Ascending aorta (tissue), 2 donors: ENCODE measurements around the gene TMEM175. TPM values are rescaled to one million over a fixed set of nuclear protein-coding genes. Genes with fewer than 3 reads are reported as not detected.

Experiments used
- DNase-seq, 2 donors: peaks; one replicate each; pipeline ENCODE4 v3.0.0-alpha.2; 2019; ENCODE audit warnings: low spot score in 2 of 2
- H3K27ac ChIP-seq, 2 donors: fragments of 200-600 bp; sonication (generic); one replicate each; pipeline ENCODE4 v1.5.1; 2016 to 2017; ENCODE audit warnings: mild to moderate bottlenecking in 1 of 2
- H3K27me3 ChIP-seq: fragments of 200-600 bp; sonication (generic); one replicate; pipeline ENCODE4 v1.5.1; 2017
- H3K36me3 ChIP-seq, 2 donors: fragments of 200-600 bp; sonication (generic); one replicate each; pipeline ENCODE4 v1.5.1; 2016
- H3K4me1 ChIP-seq, 2 donors: fragments of 200-600 bp; sonication (generic); one replicate each; pipeline ENCODE4 v1.5.1; 2016 to 2017; ENCODE audit warnings: mild to moderate bottlenecking in 1 of 2
- H3K4me3 ChIP-seq, 2 donors: fragments of 200-600 bp; sonication (generic); one replicate each; pipeline ENCODE4 v1.5.1; 2016 to 2017; ENCODE audit warnings: mild to moderate bottlenecking in 1 of 2
- H3K9me3 ChIP-seq, 2 donors: fragments of 200-600 bp; sonication (generic); one replicate each; pipeline ENCODE4 v1.5.1; 2016
- intact Hi-C: fragments of 100-400 bp; cut with DNase I; formaldehyde crosslinking; loops from one replicate; pipeline ENCODE4 v1.15.1; 2023
- total RNA-seq: library from RNA; depleted of rRNA; stranded (reverse); fragments of >200 nt; gene quantifications from one replicate; pipeline ENCODE4 v1.1.0, GENCODE V29; 2016
- TF ChIP-seq, protein P1 (sequence below), 3 experiments: fragments of 200-600 bp in 2 of 3; fragments of 450-650 bp in 1 of 3; sonication (generic) in 2 of 3; IDR thresholded peaks; one replicate each; pipeline ENCODE4 v1.5.1; 2016 to 2019; ENCODE audit warnings: antibody characterized with exemption in 3 of 3, mild to moderate bottlenecking in 1 of 3, moderate library complexity in 1 of 3

TMEM175 gene
- total RNA-seq, 1 donor from 2014 or later: 41.2 TPM

DNA sequence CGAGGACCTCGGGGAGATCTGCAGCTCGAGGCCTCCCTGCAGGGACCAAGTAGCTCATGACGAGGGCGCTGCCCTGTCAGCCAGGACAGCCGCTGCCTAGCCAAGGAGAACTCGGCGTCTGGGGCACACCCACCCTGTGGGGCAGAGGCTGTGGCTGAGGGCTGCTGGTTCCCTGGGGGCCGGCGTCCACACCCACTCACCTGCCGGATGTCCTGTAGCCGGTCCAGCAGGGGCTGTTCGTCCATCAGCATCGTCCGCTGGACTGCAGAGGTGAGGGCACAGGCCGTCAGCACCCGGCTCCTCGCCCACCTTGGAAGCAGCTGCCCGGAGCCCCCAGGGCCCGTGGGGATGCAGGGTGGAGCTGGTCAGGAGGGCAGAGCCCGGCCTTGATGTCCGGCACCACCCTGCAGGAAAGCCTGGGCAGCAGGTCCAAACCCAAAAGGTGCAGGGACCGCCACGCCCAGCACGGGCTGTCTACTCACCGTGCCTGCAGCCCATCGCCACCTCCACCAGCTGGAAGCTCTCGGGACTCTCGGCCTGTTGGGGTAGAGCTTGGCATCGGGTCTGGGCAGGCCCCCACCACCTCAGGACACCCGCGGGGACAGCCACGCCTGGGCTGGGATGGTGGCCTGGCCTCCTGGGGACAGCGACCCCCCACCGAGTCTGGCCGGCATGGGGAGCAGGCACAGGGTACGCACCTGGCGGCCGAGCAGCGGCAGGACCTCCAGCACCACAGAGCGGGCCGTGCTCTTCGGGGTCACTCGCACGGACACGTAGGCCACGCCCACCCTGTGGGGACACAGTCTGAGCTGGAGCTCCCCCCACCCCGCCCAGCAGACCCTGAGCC is 34.2 kb downstream of the TMEM175 start:
- intact Hi-C loops: no loop called here
- H3K36me3 ChIP-seq: peaks cover 22 to 44% of the 10 kb centered on the region in 2 donors
- DNase-seq: no peak

DNA sequence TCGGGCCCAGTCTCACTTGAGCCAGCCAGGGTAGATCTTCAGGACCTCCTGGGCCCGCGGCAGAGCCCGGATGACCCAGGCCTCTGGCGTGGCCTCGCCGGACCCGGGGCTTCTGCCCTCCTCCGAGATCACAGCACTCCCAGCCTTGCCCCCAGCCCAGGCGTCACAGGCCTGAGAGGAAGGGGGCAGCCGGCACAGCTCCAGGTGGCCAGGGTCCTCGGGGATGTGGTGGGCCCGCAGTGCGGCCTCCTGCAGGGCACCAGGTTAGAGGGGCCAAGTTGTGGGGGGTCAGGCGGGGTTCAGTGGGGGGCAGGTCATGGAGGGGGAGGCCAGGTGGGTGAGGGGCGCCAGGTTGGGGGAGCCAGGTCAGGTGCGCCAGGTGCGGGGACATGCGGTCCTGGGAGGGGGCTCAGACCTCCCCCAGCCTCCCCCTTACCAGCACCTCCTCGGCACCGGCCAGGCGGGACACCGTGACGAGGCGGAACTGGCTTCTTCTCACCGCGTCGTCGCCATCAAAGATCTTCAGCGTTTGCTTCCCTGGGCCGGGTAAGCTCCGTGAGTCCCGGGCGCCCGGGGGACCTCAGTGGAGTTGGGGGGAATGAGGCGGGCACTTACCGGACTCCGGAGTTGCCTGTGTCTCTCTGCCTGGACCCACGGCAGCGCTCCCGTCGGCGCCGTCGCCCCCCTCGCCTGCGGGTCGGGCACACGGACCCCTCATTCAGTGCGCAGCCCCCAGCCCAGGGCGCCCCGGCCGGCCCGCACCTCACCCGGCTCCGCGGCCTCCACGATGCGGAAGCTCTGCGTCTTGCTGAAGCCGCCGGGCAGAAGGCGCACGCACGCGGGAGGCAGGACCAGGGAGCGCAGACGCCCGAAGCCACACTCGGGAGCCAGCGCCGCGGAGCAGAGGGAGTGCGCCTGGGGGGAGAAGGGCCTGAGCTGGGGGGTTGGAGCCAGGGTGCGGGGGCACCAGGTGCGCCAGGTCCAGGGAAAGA is 35.1 kb downstream of the TMEM175 start:
- peaks cover 14 to 35% of the 10 kb centered on the region in 2 donors for H3K36me3 ChIP-seq
- TF ChIP-seq, protein P1, sequence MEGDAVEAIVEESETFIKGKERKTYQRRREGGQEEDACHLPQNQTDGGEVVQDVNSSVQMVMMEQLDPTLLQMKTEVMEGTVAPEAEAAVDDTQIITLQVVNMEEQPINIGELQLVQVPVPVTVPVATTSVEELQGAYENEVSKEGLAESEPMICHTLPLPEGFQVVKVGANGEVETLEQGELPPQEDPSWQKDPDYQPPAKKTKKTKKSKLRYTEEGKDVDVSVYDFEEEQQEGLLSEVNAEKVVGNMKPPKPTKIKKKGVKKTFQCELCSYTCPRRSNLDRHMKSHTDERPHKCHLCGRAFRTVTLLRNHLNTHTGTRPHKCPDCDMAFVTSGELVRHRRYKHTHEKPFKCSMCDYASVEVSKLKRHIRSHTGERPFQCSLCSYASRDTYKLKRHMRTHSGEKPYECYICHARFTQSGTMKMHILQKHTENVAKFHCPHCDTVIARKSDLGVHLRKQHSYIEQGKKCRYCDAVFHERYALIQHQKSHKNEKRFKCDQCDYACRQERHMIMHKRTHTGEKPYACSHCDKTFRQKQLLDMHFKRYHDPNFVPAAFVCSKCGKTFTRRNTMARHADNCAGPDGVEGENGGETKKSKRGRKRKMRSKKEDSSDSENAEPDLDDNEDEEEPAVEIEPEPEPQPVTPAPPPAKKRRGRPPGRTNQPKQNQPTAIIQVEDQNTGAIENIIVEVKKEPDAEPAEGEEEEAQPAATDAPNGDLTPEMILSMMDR (IDR thresholded peaks at IDR 0.05): no peak

More for the DNA sequence above, 34.2 kb downstream of the TMEM175 start:
- Histone ChIP-seq H3K9me3 (no peaks in the 10 kb centered on the region), H3K27ac (no peak overlapping the region), H3K4me1 (peaks cover 0 to under 1% of the 10 kb centered on the region in 2 donors), H3K27me3 (no peaks in the 10 kb centered on the region), H3K4me3 (no peak overlapping the region)
- TF ChIP-seq, protein P1 (IDR thresholded peaks at IDR 0.05): no peak

DNA sequence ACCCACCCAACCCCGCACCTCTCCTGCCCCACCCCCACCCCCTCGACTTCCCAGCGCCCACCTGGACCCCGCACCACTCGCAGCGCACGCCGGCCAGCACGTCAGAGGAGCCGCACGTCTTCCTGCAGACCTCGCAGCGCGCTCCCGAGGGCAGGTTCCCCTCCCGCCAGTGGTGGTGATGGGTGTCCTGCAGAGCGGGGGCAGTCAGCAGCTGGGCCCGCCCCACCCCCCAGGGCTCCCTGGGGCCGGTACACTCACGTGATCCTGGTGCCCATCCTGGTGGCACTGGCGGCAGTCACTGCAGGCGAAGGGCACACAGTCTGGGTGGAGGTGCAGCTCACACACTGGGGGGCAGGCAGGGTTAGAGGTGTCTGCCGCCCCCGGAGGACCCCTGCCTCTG is 36.0 kb downstream of the TMEM175 start:
- intact Hi-C loops: no loop called here
- TF ChIP-seq, protein P1 (IDR thresholded peaks at IDR 0.05): no peak

More for the DNA sequence above, 35.1 kb downstream of the TMEM175 start:
- peak in 1 of 2 donors; percentile 62 for DNase-seq
- intact Hi-C loops: no loop called here
- H3K27ac ChIP-seq: no peak overlapping the region
- H3K4me3 ChIP-seq: no peak overlapping the region
- H3K27me3 ChIP-seq: no peaks in the 10 kb centered on the region
- no peaks in the 10 kb centered on the region for H3K9me3 ChIP-seq
- peaks cover 8 to 10% of the 10 kb centered on the region in 2 donors for H3K4me1 ChIP-seq

DNA sequence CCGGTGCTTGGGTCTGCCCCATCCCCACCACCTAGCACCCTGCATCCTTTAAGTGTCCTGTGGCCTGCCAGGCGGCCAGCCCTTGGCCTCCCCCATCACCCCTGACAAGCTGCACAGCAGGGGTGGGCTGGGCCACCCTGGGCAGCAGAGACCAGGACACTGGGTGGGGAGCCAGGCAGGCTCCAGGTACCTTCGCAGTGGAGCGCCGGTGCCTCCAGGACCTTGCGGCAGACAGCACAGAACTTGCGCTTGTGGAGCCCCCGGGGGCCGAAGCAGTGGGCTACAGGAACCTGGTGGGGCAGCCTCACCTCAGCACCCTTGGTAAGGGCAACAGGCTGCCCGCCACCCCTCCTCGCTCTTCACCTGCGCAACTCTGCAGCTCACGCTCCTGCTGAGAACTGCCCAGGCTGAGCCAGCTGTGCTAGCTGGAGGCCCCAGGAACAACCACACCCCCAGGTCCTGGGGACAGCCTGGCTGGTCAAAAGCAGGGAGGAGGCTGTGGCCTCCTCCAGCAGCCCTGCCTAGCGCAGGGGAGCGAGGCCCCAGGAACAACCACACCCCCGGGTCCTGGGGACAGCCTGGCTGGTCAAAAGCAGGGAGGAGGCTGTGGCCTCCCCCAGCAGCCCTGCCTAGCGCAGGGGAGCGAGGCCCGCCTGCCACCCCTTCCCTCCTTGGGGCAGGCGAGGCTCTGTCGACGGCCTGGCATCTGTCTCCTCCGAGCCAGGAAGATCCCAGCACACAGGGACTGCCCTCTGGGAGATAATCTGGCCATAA is 36.5 kb downstream of the TMEM175 start:
- Histone ChIP-seq H3K9me3 (no peaks in the 10 kb centered on the region), H3K27me3 (no peaks in the 10 kb centered on the region), H3K27ac (no peak overlapping the region), H3K4me1 (peaks cover 9 to 16% of the 10 kb centered on the region in 2 donors), H3K4me3 (no peak overlapping the region), H3K36me3 (peaks cover 5 to 26% of the 10 kb centered on the region in 2 donors)
- TF ChIP-seq, protein P1 (IDR thresholded peaks at IDR 0.05): no peak
- intact Hi-C loops: no loop called here
- DNase-seq: no peak

More for the DNA sequence above, 36.0 kb downstream of the TMEM175 start:
- Histone ChIP-seq H3K9me3 (no peaks in the 10 kb centered on the region), H3K4me3 (no peak overlapping the region), H3K27me3 (no peaks in the 10 kb centered on the region), H3K4me1 (peaks cover 9 to 16% of the 10 kb centered on the region in 2 donors), H3K27ac (no peak overlapping the region), H3K36me3 (peaks cover 8 to 28% of the 10 kb centered on the region in 2 donors)
- peak in 1 of 2 donors; percentile 61 for DNase-seq
